Motor neuron (in vitro differentiated cells): ENCODE data around the gene C16orf96. TPM values are rescaled to one million over a fixed set of nuclear protein-coding genes. Genes with fewer than 3 reads are reported as not detected.
"Not testable (repeated sequence)": the region's sequence is repeated elsewhere in the genome, so short reads cannot be mapped to it uniquely, and the experiment has no call there.

ENCODE experiments used
- ATAC-seq, 8 experiments: fragments of 200-7000 bp; cut with Tn5 transposase; replicated peaks in 6 of 8; 2 replicates each; pipeline ENCODE4 v1.8.0; 2021; ENCODE audit warnings: mild to moderate bottlenecking in 8 of 8, moderate library complexity in 8 of 8
- H3K27ac ChIP-seq, 2 donors: fragments of 250-450 bp; sonication (Bioruptor Pico); 2 replicates each; pipeline ENCODE4 v1.9.0; 2021; ENCODE audit warnings: antibody characterized with exemption in 2 of 2, mild to moderate bottlenecking in 2 of 2, moderate library complexity in 1 of 2
- H3K4me1 ChIP-seq, 2 donors: fragments of 250-450 bp; sonication (Bioruptor Pico); replicated peaks in 1 of 2; 2 replicates each; pipeline ENCODE4 v1.6.1; 2021; ENCODE audit warnings: antibody characterized with exemption in 2 of 2, mild to moderate bottlenecking in 2 of 2, moderate library complexity in 1 of 2
- H3K4me3 ChIP-seq, 5 donors: fragments of 250-450 bp; sonication (Bioruptor Pico); 2 replicates each; pipeline ENCODE4 v1.9.0; 2021; ENCODE audit warnings: antibody characterized with exemption in 5 of 5, mild to moderate bottlenecking in 5 of 5, moderate library complexity in 4 of 5
- WGBS, 10 experiments: fragments of 450-650 bp; shearing (Covaris generic); methylation state at CpG; one replicate each; pipeline ENCODE4 v1.0.0; 2022; 5-methylcytosine and 5-hydroxymethylcytosine counted together
- in situ Hi-C, 9 experiments: fragments of 400-800 bp; cut with MboI; loops; one replicate each; pipeline ENCODE4 v1.15.0; 2021; ENCODE audit warnings: low sequenced_read_pairs in 9 of 9, low pct_unique_long_range_greater_than_20kb in 2 of 9; ENCODE audit not compliant: unreplicated experiment in 9 of 9
- total RNA-seq, 8 experiments: library from RNA; unstranded; fragments of 300-600 nt; gene quantifications; 2 replicates each; pipeline versions ENCODE4 v1.2.3 to v1.2.4, GENCODE V29; 2022

Gene C16orf96
- total RNA-seq, 8 experiments from 2014 or later = 0.10 to 1.00 (median 0.32) TPM

- H3K27ac ChIP-seq = no peak overlapping the region
- in situ Hi-C loops = no loop called here
Measured at GRCh38 chr16:4552541-4552940, 3.6 kb upstream of the C16orf96 start.

GRCh38 chr16:4556580-4556979, 440 bp downstream of the C16orf96 start:
- H3K4me3 ChIP-seq = no peak overlapping the region
- ATAC-seq = no peak
- H3K4me1 ChIP-seq = peaks cover 5 to 6% of the 10 kb centered on the region in 2 donors
- 80 to 100% (median 93%) methylated on average over 1 to 8 of the region's 14 CpGs; no CpG with 5 or more reads in 2 of the 10 experiments for WGBS, 10 experiments
- in situ Hi-C loops = no loop called here
- no peak overlapping the region for H3K27ac ChIP-seq

More at GRCh38 chr16:4552541-4552940, 3.6 kb upstream of the C16orf96 start:
- peak in 1 of 8 experiments; percentile 16 for ATAC-seq
- Histone ChIP-seq H3K4me3 (no peak overlapping the region), H3K4me1 (no peaks in the 10 kb centered on the region)
- 0 to 87% (median 4%) methylated on average over 1 to 3 of the region's 3 CpGs; no CpG with 5 or more reads in 3 of the 10 experiments for WGBS, 10 experiments

DNA sequence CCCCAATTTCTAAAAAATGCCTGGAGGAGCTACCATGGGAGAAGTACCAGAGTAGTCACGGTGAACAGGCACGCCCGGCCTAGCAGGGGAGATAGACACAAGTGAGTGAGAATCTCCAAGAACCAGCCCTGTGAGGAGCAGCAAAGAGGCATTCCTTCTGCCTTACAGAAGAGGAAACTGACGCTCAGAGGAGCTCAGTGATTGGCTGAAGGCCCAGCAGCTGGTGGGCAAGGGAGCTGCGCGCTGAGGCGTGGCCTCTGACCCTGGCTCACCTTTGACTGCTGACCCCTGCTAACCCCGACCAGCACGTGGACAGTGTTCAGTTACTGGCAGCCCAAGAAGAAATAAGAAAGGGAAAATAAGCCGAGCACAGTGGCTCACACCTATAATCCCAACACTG, 1.8 kb downstream of the C16orf96 start:
- Histone ChIP-seq H3K4me1 (peaks cover 9 to 13% of the 10 kb centered on the region in 2 donors), H3K4me3 (no peak overlapping the region), H3K27ac (no peak overlapping the region)
- in situ Hi-C loops = no loop called here
- WGBS, 10 experiments = 50 to 90% (median 75%) methylated on average over 1 to 7 of the region's 10 CpGs; no CpG with 5 or more reads in 4 of the 10 experiments
- ATAC-seq = no peak

DNA sequence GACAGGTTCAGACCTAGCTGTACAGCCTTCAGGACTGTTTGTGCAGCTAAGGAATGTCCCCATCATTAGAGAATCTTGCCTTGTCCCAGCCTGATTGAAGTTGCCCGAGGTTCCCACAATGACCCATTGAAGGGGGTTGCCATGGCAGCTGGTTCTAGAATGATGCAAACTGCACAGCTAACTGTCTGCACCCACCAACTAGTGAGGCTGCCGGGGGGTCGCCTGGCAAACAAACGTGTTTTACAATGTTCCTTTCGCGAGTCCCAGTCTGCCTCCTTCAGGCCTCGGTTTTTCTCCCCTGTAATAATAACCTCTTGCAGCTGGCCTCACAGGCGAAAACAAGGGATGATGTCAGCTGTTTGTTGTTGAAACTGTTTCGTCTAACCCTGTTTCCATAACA, 5.5 kb downstream of the C16orf96 start:
- peak in 5 of 8 experiments; percentile 87 to 95 (median 92) for ATAC-seq
- in situ Hi-C loops = no loop called here
- Histone ChIP-seq H3K27ac (peak overlapping the region; percentile 27), H3K4me3 (no peak overlapping the region), H3K4me1 (peaks cover 9 to 13% of the 10 kb centered on the region in 2 donors)
- 0 to 24% (median 15%) methylated on average over 1 to 9 of the region's 9 CpGs; no CpG with 5 or more reads in 3 of the 10 experiments for WGBS, 10 experiments

- no peak overlapping the region for H3K27ac ChIP-seq
- no peak overlapping the region for H3K4me3 ChIP-seq
- peaks cover 9 to 13% of the 10 kb centered on the region in 2 donors for H3K4me1 ChIP-seq
- ATAC-seq = no peak
- WGBS, 10 experiments = 60 to 92% (median 88%) methylated on average over 2 to 15 of the region's 18 CpGs; no CpG with 5 or more reads in 1 of the 10 experiments
- in situ Hi-C loops = no loop called here
Measured at GRCh38 chr16:4564661-4565267, 8.6 kb downstream of the C16orf96 start.

- 20 to 100% (median 86%) methylated on average over 1 to 3 of the region's 3 CpGs for WGBS, 10 experiments
- Histone ChIP-seq H3K4me3 (no peak overlapping the region), H3K27ac (no peak overlapping the region), H3K4me1 (peaks cover 7 to 11% of the 10 kb centered on the region in 2 donors)
- ATAC-seq = no peak
- in situ Hi-C loops = no loop called here
Measured at GRCh38 chr16:4566144-4566543, 10.0 kb downstream of the C16orf96 start.

- no peak for ATAC-seq
- in situ Hi-C loops = no loop called here
- 25 to 93% (median 59%) methylated on average over 2 to 6 of the region's 6 CpGs; no CpG with 5 or more reads in 2 of the 10 experiments for WGBS, 10 experiments
- no peak overlapping the region for H3K27ac ChIP-seq
- H3K4me3 ChIP-seq = no peak overlapping the region
- no peaks in the 10 kb centered on the region for H3K4me1 ChIP-seq
Measured at GRCh38 chr16:4570086-4570485, 13.9 kb downstream of the C16orf96 start.

DNA sequence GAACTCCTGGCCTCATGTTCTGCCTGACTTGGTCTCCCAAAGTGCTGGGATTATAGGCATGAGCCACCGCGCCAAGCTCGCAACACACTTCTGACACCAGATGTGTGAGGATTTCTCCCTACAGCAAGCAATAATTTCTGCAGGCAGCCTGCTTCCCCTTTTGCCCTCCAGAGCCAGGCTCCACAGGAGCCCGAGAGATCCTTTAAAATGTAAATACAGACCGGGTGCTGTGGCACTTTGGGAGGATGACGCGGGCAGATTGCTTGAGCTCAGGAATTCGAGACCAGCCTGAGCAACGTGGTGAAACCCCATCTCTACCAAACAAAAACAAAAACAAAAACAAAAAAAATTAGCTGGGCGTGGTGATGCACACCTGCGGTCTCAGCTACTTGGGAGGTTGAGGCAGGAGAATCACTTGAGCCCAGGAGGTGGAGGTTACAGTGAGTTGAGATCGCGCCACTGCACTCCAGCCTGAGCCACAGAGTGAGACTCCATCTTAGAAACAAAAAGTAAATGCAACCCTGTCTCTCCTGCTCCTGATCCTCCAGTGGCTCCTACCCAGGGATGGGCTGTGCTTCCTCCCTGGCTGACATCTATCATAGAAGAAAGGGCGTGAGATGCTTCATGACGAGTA, 14.7 kb downstream of the C16orf96 start:
- Histone ChIP-seq H3K4me3 (no peak overlapping the region), H3K4me1 (no peaks in the 10 kb centered on the region), H3K27ac (no peak overlapping the region)
- ATAC-seq = peak in 3 of 8 experiments; percentile 21 to 40 (median 35)
- 17 to 80% (median 59%) methylated on average over 1 to 13 of the region's 15 CpGs; no CpG with 5 or more reads in 2 of the 10 experiments for WGBS, 10 experiments
- in situ Hi-C loops = no loop called here

DNA sequence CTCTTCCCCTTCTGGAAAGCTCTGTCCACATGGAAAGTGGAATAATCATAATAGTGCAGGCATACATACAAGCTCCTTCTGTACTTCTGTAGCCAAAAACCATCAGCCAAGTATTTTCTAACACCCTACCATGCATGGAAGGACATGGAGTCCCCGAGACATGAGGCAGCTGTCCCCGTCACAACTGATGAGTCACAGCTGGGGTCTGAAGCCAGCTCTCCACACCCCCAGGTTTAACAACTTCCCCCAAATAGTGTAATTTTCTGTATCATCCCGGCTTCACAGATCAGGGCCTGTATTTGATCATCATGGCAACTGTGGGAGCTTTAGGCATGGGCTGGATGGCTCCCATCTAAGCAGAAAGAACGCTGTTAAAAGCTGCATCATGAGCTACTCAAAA, 16.6 kb downstream of the C16orf96 start:
- no peak for ATAC-seq
- Histone ChIP-seq H3K4me1 (no peaks in the 10 kb centered on the region), H3K4me3 (no peak overlapping the region), H3K27ac (no peak overlapping the region)
- in situ Hi-C loops = no loop called here
- WGBS, 10 experiments = 0 to 100% (median 60%) methylated on average over 1 of the region's 4 CpGs; no CpG with 5 or more reads in 6 of the 10 experiments

DNA sequence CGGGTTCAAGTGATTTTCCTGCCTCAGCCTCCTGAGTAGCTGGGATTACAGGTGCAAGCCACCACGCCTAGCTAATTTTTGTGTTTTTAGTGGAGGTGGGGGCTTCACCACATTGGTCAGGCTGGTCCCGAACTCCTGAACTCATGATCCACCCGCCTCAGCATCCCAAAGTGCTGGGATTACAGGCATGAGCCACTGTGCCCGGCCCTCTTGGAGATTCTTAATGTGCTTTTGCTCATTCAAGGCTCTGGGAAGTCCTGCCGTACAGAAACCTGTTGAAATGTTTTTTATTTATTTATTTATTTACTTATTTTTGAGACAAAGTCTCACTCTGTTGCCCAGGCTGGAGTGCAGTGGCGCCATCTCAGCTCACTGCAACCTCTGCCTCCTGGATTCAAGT, 17.8 kb downstream of the C16orf96 start:
- WGBS, 10 experiments = 39 to 100% (median 71%) methylated on average over 1 to 6 of the region's 7 CpGs; no CpG with 5 or more reads in 3 of the 10 experiments
- in situ Hi-C loops, H3K4me3 ChIP-seq, ATAC-seq, H3K27ac ChIP-seq, H3K4me1 ChIP-seq: not testable (repeated sequence)

GRCh38 chr16:4574919-4575705, 19.0 kb downstream of the C16orf96 start:
- peak in 1 of 8 experiments; percentile 45 for ATAC-seq
- in situ Hi-C loops = no loop called here
- no peak overlapping the region for H3K27ac ChIP-seq
- no peaks in the 10 kb centered on the region for H3K4me1 ChIP-seq
- 67 to 100% (median 85%) methylated on average over 1 to 6 of the region's 11 CpGs; no CpG with 5 or more reads in 5 of the 10 experiments for WGBS, 10 experiments
- no peak overlapping the region for H3K4me3 ChIP-seq

GRCh38 chr16:4576008-4576407, 19.9 kb downstream of the C16orf96 start:
- H3K4me1 ChIP-seq = no peaks in the 10 kb centered on the region
- in situ Hi-C loops = no loop called here
- no peak overlapping the region for H3K27ac ChIP-seq
- 80 to 100% (median 95%) methylated on average over 1 to 9 of the region's 15 CpGs; no CpG with 5 or more reads in 5 of the 10 experiments for WGBS, 10 experiments
- no peak for ATAC-seq
- H3K4me3 ChIP-seq = no peak overlapping the region

- 50 to 92% (median 79%) methylated on average over 2 to 7 of the region's 13 CpGs; no CpG with 5 or more reads in 6 of the 10 experiments for WGBS, 10 experiments
- H3K4me3 ChIP-seq = no peak overlapping the region
- H3K4me1 ChIP-seq = no peaks in the 10 kb centered on the region
- ATAC-seq = no peak
- in situ Hi-C loops = no loop called here
- H3K27ac ChIP-seq = no peak overlapping the region
Measured at GRCh38 chr16:4578961-4579530, 22.9 kb downstream of the C16orf96 start.
